Fibroblast of lung (primary cell): Measurements from ENCODE around the gene DOCK8.

Experiments used
- CTCF ChIP-seq, 2 donors: IDR thresholded peaks in 1 of 2; conservative IDR thresholded peaks in 1 of 2; 1 replicate in 1 of 2; 2 replicates in 1 of 2; pipeline ENCODE4 v1.5.1; 2011 to 2012; ENCODE audit warnings: low read length in 2 of 2, control low read depth in 1 of 2, inconsistent platforms in 1 of 2, low read depth in 1 of 2, mild to moderate bottlenecking in 1 of 2
- EZH2 ChIP-seq: IDR thresholded peaks from 2 replicates; pipeline ENCODE4 v1.5.1; 2012; ENCODE audit warnings: low read length, control low read depth, mild to moderate bottlenecking; ENCODE audit errors: missing control alignments

DNA sequence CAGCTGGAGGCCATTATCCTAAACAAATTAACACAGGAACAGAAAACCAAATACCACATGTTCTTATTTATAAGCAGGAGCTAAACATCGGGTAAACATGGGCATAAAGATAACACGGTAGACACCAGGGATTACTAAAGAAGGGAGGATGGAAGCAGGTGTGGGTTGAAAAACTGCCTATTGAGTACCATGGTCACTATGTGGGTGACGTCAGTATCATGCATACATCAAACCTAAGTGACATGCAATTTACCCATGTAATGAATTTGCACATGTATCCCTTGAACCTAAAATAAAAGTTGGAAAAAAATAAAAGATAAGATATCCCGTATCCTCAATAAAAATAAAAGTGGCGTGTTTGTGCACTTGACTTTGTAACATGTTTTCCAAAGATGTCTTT, 88.8 kb downstream of the DOCK8 start:
- TF ChIP-seq EZH2: no peak
- no peak for TF ChIP-seq CTCF (conservative IDR thresholded peaks at IDR 0.05 in 1 of 2, IDR thresholded peaks at IDR 0.05 in 1 of 2; ENCODE audit: low read depth in 1 of 2, low read length in 2 of 2)
